K562 (cell line): ENCODE measurements around the gene POLR3GL.

ENCODE experiments used
- ARID3A ChIP-seq: IDR thresholded peaks from 2 replicates; pipeline ENCODE4 v1.6.1; 2012; ENCODE audit warnings: low read depth, low read length, improper control_type of control experiment, borderline replicate concordance
- CTCF ChIP-seq, 3 experiments: IDR thresholded peaks in 2 of 3; conservative IDR thresholded peaks in 1 of 3; 2 replicates each; pipeline ENCODE4 v1.5.1; 2011 to 2012; ENCODE audit warnings: low read length in 3 of 3, mild to moderate bottlenecking in 3 of 3, control low read depth in 2 of 3, improper control_type of control experiment in 1 of 3, inconsistent platforms in 1 of 3, low read depth in 1 of 3, mixed read lengths in 1 of 3, moderate library complexity in 1 of 3; ENCODE audit not compliant: insufficient read depth in 2 of 3
- E2F8 ChIP-seq: fragments of 450-650 bp; IDR thresholded peaks from 2 replicates; pipeline ENCODE4 v1.7.1; 2018; ENCODE audit warnings: mild to moderate bottlenecking, low read depth; ENCODE audit not compliant: partially characterized antibody
- ETV6 ChIP-seq, 3 experiments: fragments of 150-350 bp in 1 of 3; sonication (generic) in 1 of 3; formaldehyde crosslinking in 1 of 3; IDR thresholded peaks; 2 replicates each; pipeline versions ENCODE4 v1.6.1 to v1.8.0; 2014 to 2022; ENCODE audit warnings: borderline replicate concordance in 2 of 3, low read depth in 2 of 3, antibody characterized with exemption in 1 of 3, low read length in 1 of 3, mild to moderate bottlenecking in 1 of 3, missing genetic modification reagents in 1 of 3
- GATA2 ChIP-seq: sonication (generic); formaldehyde crosslinking; IDR thresholded peaks from 2 replicates; pipeline ENCODE4 v1.4.0; 2020; ENCODE audit warnings: mild to moderate bottlenecking, missing genetic modification reagents
- MTF1 ChIP-seq: fragments of 250-450 bp; sonication (Bioruptor Pico); IDR thresholded peaks from 2 replicates; pipeline ENCODE4 v1.9.0; 2021; ENCODE audit warnings: moderate library complexity, mild to moderate bottlenecking, inconsistent platforms, borderline replicate concordance
- NFXL1 ChIP-seq: fragments of 450-650 bp; formaldehyde crosslinking; IDR thresholded peaks from 2 replicates; pipeline ENCODE4 v1.4.0; 2021; ENCODE audit warnings: mild to moderate bottlenecking
- POLR2A ChIP-seq: fragments of 450-650 bp; conservative IDR thresholded peaks from 2 replicates; pipeline ENCODE4 v1.6.1; 2016
- SMAD4 ChIP-seq: fragments of 250-450 bp; sonication (Bioruptor Pico); conservative IDR thresholded peaks from 2 replicates; pipeline ENCODE4 v1.8.0; 2021; ENCODE audit warnings: inconsistent platforms, mild to moderate bottlenecking, moderate library complexity
- USF2 ChIP-seq: sonication (generic); formaldehyde crosslinking; IDR thresholded peaks from 2 replicates; pipeline ENCODE4 v1.5.0; 2020; ENCODE audit warnings: missing genetic modification reagents
- ZBTB2 ChIP-seq: fragments of 450-650 bp; IDR thresholded peaks from 2 replicates; pipeline ENCODE4 v1.6.1; 2016; ENCODE audit warnings: antibody characterized with exemption
- ZBTB34 ChIP-seq: fragments of 250-450 bp; sonication (Bioruptor Pico); IDR thresholded peaks from 2 replicates; pipeline ENCODE4 v1.8.0; 2021; ENCODE audit warnings: mild to moderate bottlenecking, moderate library complexity
- ZNF24 ChIP-seq: fragments of 450-650 bp; IDR thresholded peaks from 2 replicates; pipeline ENCODE4 v1.6.1; 2016

- TF ChIP-seq MTF1 = no peak
- TF ChIP-seq POLR2A = no peak
- TF ChIP-seq ZBTB34 = no peak
- TF ChIP-seq ZNF24 = no peak
- TF ChIP-seq NFXL1 (CRISPR knock-in tag) = no peak
- peak; percentile 53; the same call in 1 of the 2 replicates for TF ChIP-seq SMAD4 (CRISPR knock-in tag)
- peak; percentile 51; the same call in 1 of the 2 replicates for TF ChIP-seq ARID3A
- TF ChIP-seq ETV6 (IDR thresholded peaks at IDR 0.05; ENCODE audit: borderline replicate concordance in 1 of 2, low read depth in 2 of 2, low read length in 1 of 2) = no peak
- TF ChIP-seq ETV6 (CRISPR knock-in tag; IDR thresholded peaks at IDR 0.05; ENCODE audit: borderline replicate concordance) = no peak
- TF ChIP-seq GATA2 (CRISPR knock-in tag) = no peak
- TF ChIP-seq E2F8 = no peak
- no peak for TF ChIP-seq USF2 (CRISPR knock-in tag)
- peak; percentile 90 to 93 (median 91) for TF ChIP-seq CTCF (IDR thresholded peaks at IDR 0.05 in 2 of 3, conservative IDR thresholded peaks at IDR 0.05 in 1 of 3; ENCODE audit: insufficient read depth in 2 of 3, low read depth in 1 of 3, low read length in 3 of 3)
- no peak for TF ChIP-seq ZBTB2
Measured at GRCh38 chr1:145977486-145978470, 13.3 kb downstream of the POLR3GL start.
